Natural killer cell treated with Interleukin-12 subunit alpha and Interleukin-12 subunit beta and Interleukin-15 and Interleukin-18, amount 100 ng/mL, for 72 hours (primary cell): ENCODE measurements around the gene CADPS. TPM values are rescaled to one million over a fixed set of nuclear protein-coding genes. Genes with fewer than 3 reads are reported as not detected.

ENCODE experiments used
- ATAC-seq, 2 donors: fragments of 150-1000 bp; cut with Tn5 transposase in 1 of 2; sonication (Bioruptor Pico), chemical (Tn5 transposase) in 1 of 2; 2 replicates each; pipeline ENCODE4 v1.10.0; 2021
- DNase-seq: peaks from one replicate; pipeline ENCODE4 v3.0.0; 2022; ENCODE audit warnings: low spot score
- H3K27ac Mint-ChIP-seq, 2 donors: 1 replicate in 1 of 2; 2 replicates in 1 of 2; pipeline ENCODE4 v1.8.0; 2022; ENCODE audit warnings: mixed read lengths in 2 of 2, mild to moderate bottlenecking in 1 of 2, moderate library complexity in 1 of 2
- H3K27me3 Mint-ChIP-seq, 2 donors: 1 replicate in 1 of 2; 2 replicates in 1 of 2; pipeline ENCODE4 v1.8.0; 2022; ENCODE audit warnings: mixed read lengths in 2 of 2
- H3K36me3 Mint-ChIP-seq: one replicate; pipeline ENCODE4 v1.8.0; 2022; ENCODE audit warnings: mixed read lengths
- H3K4me1 Mint-ChIP-seq, 2 donors: 1 replicate in 1 of 2; 2 replicates in 1 of 2; pipeline ENCODE4 v1.8.0; 2022; ENCODE audit warnings: low read depth in 2 of 2, mixed read lengths in 2 of 2, mild to moderate bottlenecking in 1 of 2
- H3K4me3 Mint-ChIP-seq: one replicate; pipeline ENCODE4 v1.8.0; 2022; ENCODE audit warnings: mixed read lengths
- H3K9me3 Mint-ChIP-seq: 2 replicates; pipeline ENCODE4 v1.8.0; 2022; ENCODE audit warnings: mixed read lengths
- total RNA-seq, 2 donors: library from RNA; stranded (reverse); gene quantifications; one replicate each; pipeline ENCODE4 v1.2.3, GENCODE V29; 2022

CADPS gene
- total RNA-seq, 2 donors from 2014 or later, result not detected

GRCh38 chr3:62370112-62370857 lies 504.9 kb downstream of the CADPS start:
- Mint-ChIP-seq H3K36me3 (peaks cover 5% of the 10 kb centered on the region), H3K9me3 (no peaks in the 10 kb centered on the region), H3K27me3 (peaks cover 55 to 66% of the 10 kb centered on the region in 2 donors), H3K4me3 (no peak overlapping the region), H3K4me1 (peaks cover 0 to 2% of the 10 kb centered on the region in 2 donors), H3K27ac (no peak overlapping the region)
- no peak for ATAC-seq
- no peak for DNase-seq

GRCh38 chr3:62369476-62369743 lies 505.8 kb downstream of the CADPS start:
- Mint-ChIP-seq H3K4me3 (no peak overlapping the region), H3K27me3 (peaks cover 52 to 58% of the 10 kb centered on the region in 2 donors), H3K36me3 (peaks cover 5% of the 10 kb centered on the region), H3K4me1 (peaks cover 0 to 2% of the 10 kb centered on the region in 2 donors), H3K9me3 (no peaks in the 10 kb centered on the region), H3K27ac (no peak overlapping the region)
- DNase-seq (no peak), ATAC-seq (no peak)

- Mint-ChIP-seq H3K9me3 (no peaks in the 10 kb centered on the region), H3K4me3 (no peak overlapping the region), H3K36me3 (peaks cover 5% of the 10 kb centered on the region), H3K4me1 (peaks cover 0 to 2% of the 10 kb centered on the region in 2 donors), H3K27ac (no peak overlapping the region), H3K27me3 (peaks cover 47 to 53% of the 10 kb centered on the region in 2 donors)
- no peak for ATAC-seq
- DNase-seq, result no peak
These were observed 506.3 kb downstream of the CADPS start for GRCh38 chr3:62368705-62369475.

GRCh38 chr3:62368290-62368704 lies 506.9 kb downstream of the CADPS start:
- H3K27ac Mint-ChIP-seq, result no peak overlapping the region

GRCh38 chr3:62367763-62368195 lies 507.4 kb downstream of the CADPS start:
- no peak for ATAC-seq
- H3K4me3 Mint-ChIP-seq, result no peak overlapping the region
- peaks cover 5% of the 10 kb centered on the region for H3K36me3 Mint-ChIP-seq
- no peaks in the 10 kb centered on the region for H3K9me3 Mint-ChIP-seq
- H3K4me1 Mint-ChIP-seq, result peaks cover 0 to 2% of the 10 kb centered on the region in 2 donors
- DNase-seq, result no peak
- no peak overlapping the region for H3K27ac Mint-ChIP-seq
- H3K27me3 Mint-ChIP-seq, result peaks cover 44 to 52% of the 10 kb centered on the region in 2 donors

More at GRCh38 chr3:62368290-62368704, 506.9 kb downstream of the CADPS start:
- Mint-ChIP-seq H3K27me3 (peaks cover 44 to 52% of the 10 kb centered on the region in 2 donors), H3K36me3 (peaks cover 5% of the 10 kb centered on the region), H3K4me1 (peaks cover 0 to 2% of the 10 kb centered on the region in 2 donors), H3K9me3 (no peaks in the 10 kb centered on the region), H3K4me3 (no peak overlapping the region)
- no peak for ATAC-seq
- DNase-seq, result no peak

- DNase-seq (no peak), ATAC-seq (no peak)
- Mint-ChIP-seq H3K36me3 (peaks cover 5% of the 10 kb centered on the region), H3K27ac (no peak overlapping the region), H3K4me3 (no peak overlapping the region), H3K27me3 (peaks cover 43 to 49% of the 10 kb centered on the region in 2 donors), H3K9me3 (peaks cover 5% of the 10 kb centered on the region), H3K4me1 (peaks cover 0 to 2% of the 10 kb centered on the region in 2 donors)
These were observed 509.1 kb downstream of the CADPS start for GRCh38 chr3:62366126-62366484.

GRCh38 chr3:62365391-62366125 lies 509.7 kb downstream of the CADPS start:
- Mint-ChIP-seq H3K4me3 (no peak overlapping the region), H3K36me3 (peaks cover 5% of the 10 kb centered on the region), H3K27me3 (peaks cover 38 to 43% of the 10 kb centered on the region in 2 donors), H3K27ac (no peak overlapping the region), H3K9me3 (peaks cover 5% of the 10 kb centered on the region), H3K4me1 (peaks cover 0 to 2% of the 10 kb centered on the region in 2 donors)
- DNase-seq (no peak), ATAC-seq (no peak)

- Mint-ChIP-seq H3K4me1 (no peaks in the 10 kb centered on the region), H3K36me3 (peaks cover 5% of the 10 kb centered on the region), H3K27ac (no peak overlapping the region), H3K4me3 (no peak overlapping the region), H3K27me3 (peaks cover 30 to 32% of the 10 kb centered on the region in 2 donors), H3K9me3 (peaks cover 5% of the 10 kb centered on the region)
- DNase-seq, result no peak
- ATAC-seq, result no peak
These were observed 511.0 kb downstream of the CADPS start for GRCh38 chr3:62364191-62364590.

- no peaks in the 10 kb centered on the region for H3K4me1 Mint-ChIP-seq
- no peak overlapping the region for H3K4me3 Mint-ChIP-seq
- peaks cover 25 to 29% of the 10 kb centered on the region in 2 donors for H3K27me3 Mint-ChIP-seq
- H3K9me3 Mint-ChIP-seq, result peaks cover 5% of the 10 kb centered on the region
- peaks cover 5% of the 10 kb centered on the region for H3K36me3 Mint-ChIP-seq
- ATAC-seq (no peak), DNase-seq (no peak)
- no peak overlapping the region for H3K27ac Mint-ChIP-seq
These were observed 511.9 kb downstream of the CADPS start for GRCh38 chr3:62363275-62363674.

- no peak overlapping the region for H3K4me3 Mint-ChIP-seq
- DNase-seq, result no peak
- no peaks in the 10 kb centered on the region for H3K36me3 Mint-ChIP-seq
- no peak for ATAC-seq
- H3K27me3 Mint-ChIP-seq, result peaks cover 13 to 15% of the 10 kb centered on the region in 2 donors
- no peak overlapping the region for H3K27ac Mint-ChIP-seq
- no peaks in the 10 kb centered on the region for H3K4me1 Mint-ChIP-seq
- H3K9me3 Mint-ChIP-seq, result peaks cover 5% of the 10 kb centered on the region
These were observed 513.4 kb downstream of the CADPS start for GRCh38 chr3:62361824-62362223.

- no peak overlapping the region for H3K27ac Mint-ChIP-seq
- ATAC-seq, result no peak
- no peaks in the 10 kb centered on the region for H3K4me1 Mint-ChIP-seq
- DNase-seq, result no peak
- peaks cover 5% of the 10 kb centered on the region for H3K9me3 Mint-ChIP-seq
- no peak overlapping the region for H3K4me3 Mint-ChIP-seq
- no peaks in the 10 kb centered on the region for H3K36me3 Mint-ChIP-seq
- peaks cover 9 to 10% of the 10 kb centered on the region in 2 donors for H3K27me3 Mint-ChIP-seq
These were observed 514.0 kb downstream of the CADPS start for GRCh38 chr3:62361261-62361660.

GRCh38 chr3:62359531-62359930 lies 515.7 kb downstream of the CADPS start:
- DNase-seq (no peak), ATAC-seq (no peak)
- Mint-ChIP-seq H3K27ac (no peak overlapping the region), H3K4me3 (no peak overlapping the region), H3K27me3 (no peaks in the 10 kb centered on the region), H3K9me3 (peaks cover 5% of the 10 kb centered on the region), H3K4me1 (no peaks in the 10 kb centered on the region), H3K36me3 (no peaks in the 10 kb centered on the region)

GRCh38 chr3:62356356-62356755 lies 518.9 kb downstream of the CADPS start:
- Mint-ChIP-seq H3K27ac (no peak overlapping the region), H3K36me3 (no peaks in the 10 kb centered on the region), H3K27me3 (no peaks in the 10 kb centered on the region), H3K4me1 (no peaks in the 10 kb centered on the region), H3K4me3 (no peak overlapping the region), H3K9me3 (peaks cover under 1% of the 10 kb centered on the region)
- ATAC-seq, result no peak
- no peak for DNase-seq

- no peaks in the 10 kb centered on the region for H3K9me3 Mint-ChIP-seq
- DNase-seq (no peak), ATAC-seq (no peak)
- H3K36me3 Mint-ChIP-seq, result no peaks in the 10 kb centered on the region
- no peaks in the 10 kb centered on the region for H3K27me3 Mint-ChIP-seq
- no peak overlapping the region for H3K4me3 Mint-ChIP-seq
- H3K4me1 Mint-ChIP-seq, result no peaks in the 10 kb centered on the region
- H3K27ac Mint-ChIP-seq, result no peak overlapping the region
These were observed 519.5 kb downstream of the CADPS start for GRCh38 chr3:62355703-62356102.
